MM.1S (cell line): ENCODE data around the gene AP2A1.

Experiments used
- DNase-seq: peaks from one replicate; pipeline ENCODE4 v3.0.0-alpha.2; 2015
- H2AFZ ChIP-seq: fragments of 300-600 bp; sonication (generic); 2 replicates; pipeline ENCODE4 v1.6.0; 2016; ENCODE audit warnings: antibody characterized with exemption, low read length
- H3F3A ChIP-seq: fragments of 300-600 bp; sonication (generic); 2 replicates; pipeline ENCODE4 v1.6.1; 2016; ENCODE audit warnings: mild to moderate bottlenecking, antibody characterized with exemption, low read length, moderate library complexity, mixed read lengths; ENCODE audit not compliant: insufficient read depth
- H3K27ac ChIP-seq: fragments of 300-600 bp; sonication (generic); 2 replicates; pipeline ENCODE4 v1.5.1; 2016; ENCODE audit warnings: mild to moderate bottlenecking, low read length
- H3K27me3 ChIP-seq: fragments of 300-600 bp; sonication (generic); replicated peaks from 2 replicates; pipeline ENCODE4 v1.6.0; 2016; ENCODE audit warnings: low read length; ENCODE audit not compliant: insufficient read depth
- H3K36me3 ChIP-seq: fragments of 300-600 bp; sonication (generic); replicated peaks from 2 replicates; pipeline ENCODE4 v1.6.1; 2016; ENCODE audit warnings: mild to moderate bottlenecking, low read length, mixed read lengths; ENCODE audit not compliant: insufficient read depth
- H3K4me1 ChIP-seq: fragments of 300-600 bp; sonication (generic); 2 replicates; pipeline ENCODE4 v1.6.1; 2016; ENCODE audit warnings: low read length, mixed read lengths
- H3K4me2 ChIP-seq: fragments of 300-600 bp; sonication (generic); 2 replicates; pipeline ENCODE4 v1.6.0; 2016; ENCODE audit warnings: low read depth, low read length
- H3K4me3 ChIP-seq: fragments of 300-600 bp; sonication (generic); 2 replicates; pipeline ENCODE4 v1.5.1; 2016; ENCODE audit warnings: low read length, mixed read lengths
- H3K79me2 ChIP-seq: fragments of 300-600 bp; sonication (generic); 2 replicates; pipeline ENCODE4 v1.6.1; 2016; ENCODE audit warnings: mixed run types, low read length, mixed read lengths
- H3K9ac ChIP-seq: fragments of 300-600 bp; sonication (generic); 2 replicates; pipeline ENCODE4 v1.6.1; 2016; ENCODE audit warnings: low read length, mixed read lengths
- H3K9me2 ChIP-seq: fragments of 300-600 bp; sonication (generic); replicated peaks from 2 replicates; pipeline ENCODE4 v1.6.1; 2016; ENCODE audit warnings: mild to moderate bottlenecking, low read length, mixed read lengths; ENCODE audit not compliant: insufficient read depth
- H3K9me3 ChIP-seq: fragments of 300-600 bp; sonication (generic); replicated peaks from 2 replicates; pipeline ENCODE4 v1.6.1; 2016; ENCODE audit warnings: mild to moderate bottlenecking, low read length, mixed read lengths; ENCODE audit not compliant: insufficient read depth
- H4K20me1 ChIP-seq: fragments of 300-600 bp; sonication (generic); 2 replicates; pipeline ENCODE4 v1.6.1; 2016; ENCODE audit warnings: mild to moderate bottlenecking, low read length, moderate library complexity, mixed read lengths; ENCODE audit not compliant: insufficient read depth
- EZH2 ChIP-seq: fragments of 300-600 bp; sonication (generic); optimal IDR thresholded peaks from 2 replicates; pipeline ENCODE3; 2017; ENCODE audit warnings: low read depth, mild to moderate bottlenecking, antibody characterized with exemption, low read length, mixed read lengths
- EZH2phosphoT487 ChIP-seq: fragments of 300-600 bp; sonication (generic); IDR thresholded peaks from 2 replicates; pipeline ENCODE4 v1.6.1; 2018; ENCODE audit warnings: antibody characterized with exemption, low read length
- TF ChIP-seq, protein P1 (sequence below): fragments of 300-600 bp; sonication (generic); IDR thresholded peaks from 2 replicates; pipeline ENCODE4 v1.5.1; 2016; ENCODE audit warnings: antibody characterized with exemption, low read length, mixed read lengths

AP2A1 gene

GRCh38 chr19:49856574-49857021 lies 89.8 kb downstream of the AP2A1 start:
- H3F3A ChIP-seq, result peaks cover 19% of the 10 kb centered on the region
- no peaks in the 10 kb centered on the region; the same call in 1 of the 2 replicates for H4K20me1 ChIP-seq

More at GRCh38 chr19:49856574-49857021, 89.8 kb downstream of the AP2A1 start:
- H3K4me3 ChIP-seq, result no peak overlapping the region
- no peak overlapping the region for H2AFZ ChIP-seq
- H3K79me2 ChIP-seq, result peaks cover 29% of the 10 kb centered on the region
- no peak overlapping the region for H3K9ac ChIP-seq
- no peaks in the 10 kb centered on the region for H3K9me3 ChIP-seq
- H3K27me3 ChIP-seq, result no peaks in the 10 kb centered on the region
- H3K36me3 ChIP-seq, result no peaks in the 10 kb centered on the region
- H3K4me2 ChIP-seq, result no peak overlapping the region
- H3K27ac ChIP-seq, result no peak overlapping the region
- no peak for DNase-seq
- H3K4me1 ChIP-seq, result peaks cover 12% of the 10 kb centered on the region
- no peaks in the 10 kb centered on the region for H3K9me2 ChIP-seq
- TF ChIP-seq, protein P1, sequence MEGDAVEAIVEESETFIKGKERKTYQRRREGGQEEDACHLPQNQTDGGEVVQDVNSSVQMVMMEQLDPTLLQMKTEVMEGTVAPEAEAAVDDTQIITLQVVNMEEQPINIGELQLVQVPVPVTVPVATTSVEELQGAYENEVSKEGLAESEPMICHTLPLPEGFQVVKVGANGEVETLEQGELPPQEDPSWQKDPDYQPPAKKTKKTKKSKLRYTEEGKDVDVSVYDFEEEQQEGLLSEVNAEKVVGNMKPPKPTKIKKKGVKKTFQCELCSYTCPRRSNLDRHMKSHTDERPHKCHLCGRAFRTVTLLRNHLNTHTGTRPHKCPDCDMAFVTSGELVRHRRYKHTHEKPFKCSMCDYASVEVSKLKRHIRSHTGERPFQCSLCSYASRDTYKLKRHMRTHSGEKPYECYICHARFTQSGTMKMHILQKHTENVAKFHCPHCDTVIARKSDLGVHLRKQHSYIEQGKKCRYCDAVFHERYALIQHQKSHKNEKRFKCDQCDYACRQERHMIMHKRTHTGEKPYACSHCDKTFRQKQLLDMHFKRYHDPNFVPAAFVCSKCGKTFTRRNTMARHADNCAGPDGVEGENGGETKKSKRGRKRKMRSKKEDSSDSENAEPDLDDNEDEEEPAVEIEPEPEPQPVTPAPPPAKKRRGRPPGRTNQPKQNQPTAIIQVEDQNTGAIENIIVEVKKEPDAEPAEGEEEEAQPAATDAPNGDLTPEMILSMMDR, result no peak
- TF ChIP-seq EZH2phosphoT487 (no peak), EZH2 (no peak)
